Activated B cell treated with CpG ODN at 0.5 μM for 24 hours (primary cell): ENCODE data around the gene PRND. TPM values are rescaled to one million over a fixed set of nuclear protein-coding genes. Genes with fewer than 3 reads are reported as not detected.

Experiments used
- ATAC-seq: fragments of 200-7000 bp; cut with Tn5 transposase; one replicate; pipeline ENCODE4 v1.10.0; 2021; ENCODE audit warnings: low read depth, mild to moderate bottlenecking, moderate library complexity
- CTCF ChIA-PET: fragments of 350-600 bp; sonication (Branson Sonifier 250); formaldehyde crosslinking; loops from one replicate; lab custom pipeline; 2021; ENCODE audit warnings: antibody characterized with exemption; lab: Charles Lee
- POLR2A ChIA-PET: fragments of 350-600 bp; sonication (Branson Sonifier 250); formaldehyde crosslinking; loops from one replicate; lab custom pipeline; 2021; ENCODE audit warnings: antibody characterized with exemption; lab: Charles Lee
- DNase-seq: peaks from one replicate; pipeline ENCODE4 v3.0.0; 2022
- H3K27ac Mint-ChIP-seq: one replicate; pipeline ENCODE4 v1.8.0; 2020; ENCODE audit warnings: mixed read lengths
- H3K27me3 Mint-ChIP-seq: one replicate; pipeline ENCODE4 v1.8.0; 2021; ENCODE audit warnings: mixed read lengths
- H3K36me3 Mint-ChIP-seq: one replicate; pipeline ENCODE4 v1.8.0; 2021; ENCODE audit warnings: low read depth, mixed read lengths
- H3K4me1 Mint-ChIP-seq: one replicate; pipeline ENCODE4 v1.8.0; 2021; ENCODE audit warnings: mixed read lengths
- H3K4me3 Mint-ChIP-seq: one replicate; pipeline ENCODE4 v1.8.0; 2020; ENCODE audit warnings: mild to moderate bottlenecking, mixed read lengths
- H3K9me3 Mint-ChIP-seq: one replicate; pipeline ENCODE4 v1.8.0; 2020; ENCODE audit warnings: mixed read lengths
- CTCF ChIP-seq: fragments of 200-600 bp; IDR thresholded peaks from one replicate; pipeline ENCODE4 v1.8.0; 2022; ENCODE audit warnings: antibody characterized with exemption, mild to moderate bottlenecking
- intact Hi-C: fragments of 100-400 bp; cut with micrococcal nuclease; formaldehyde crosslinking; loops from one replicate; pipeline ENCODE4 v1.15.1; 2024
- total RNA-seq: library from RNA; stranded (reverse); gene quantifications from 2 replicates; pipeline ENCODE4 v1.2.3, GENCODE V29; 2022

The PRND gene
- total RNA-seq, 1 donor from 2014 or later, result not detected

DNA sequence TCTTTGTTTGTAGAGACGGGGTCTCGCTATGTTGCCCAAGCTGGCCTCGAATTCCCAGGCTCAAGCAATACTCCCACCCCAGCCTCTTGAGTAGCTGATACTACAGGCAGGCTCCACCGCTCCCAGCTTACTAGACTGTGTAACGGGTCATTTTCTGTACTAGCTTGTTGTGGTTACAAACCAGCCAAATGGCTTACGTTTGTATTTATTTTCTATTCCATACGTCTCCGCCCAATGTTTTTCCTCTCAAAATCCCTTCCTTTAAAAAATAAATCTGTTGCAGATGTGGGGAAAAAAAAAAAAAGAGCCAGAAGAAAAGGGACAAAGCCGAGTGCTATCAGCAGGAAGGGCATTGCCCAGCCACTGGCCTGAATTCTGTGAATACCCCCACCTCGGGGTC lies 41.6 kb downstream of the PRND start:
- Mint-ChIP-seq H3K27me3 (no peaks in the 10 kb centered on the region), H3K27ac (no peak overlapping the region), H3K9me3 (no peaks in the 10 kb centered on the region), H3K36me3 (no peaks in the 10 kb centered on the region), H3K4me3 (no peak overlapping the region), H3K4me1 (peaks cover 31% of the 10 kb centered on the region)
- no peak for TF ChIP-seq CTCF
- CTCF ChIA-PET, result interaction anchor here (1.2 kb wide), 1 partner anchor 26 kb away, joined by 3 read pairs; no protein-coding TSS in a partner anchor
- ATAC-seq (no peak), DNase-seq (no peak)
- intact Hi-C loops, result no loop called here
- POLR2A ChIA-PET, result interaction anchor here (0.9 to 2.4 kb wide), 2 partner anchors 49 to 50 kb away, joined by 3 to 7 read pairs; no protein-coding TSS in a partner anchor

DNA sequence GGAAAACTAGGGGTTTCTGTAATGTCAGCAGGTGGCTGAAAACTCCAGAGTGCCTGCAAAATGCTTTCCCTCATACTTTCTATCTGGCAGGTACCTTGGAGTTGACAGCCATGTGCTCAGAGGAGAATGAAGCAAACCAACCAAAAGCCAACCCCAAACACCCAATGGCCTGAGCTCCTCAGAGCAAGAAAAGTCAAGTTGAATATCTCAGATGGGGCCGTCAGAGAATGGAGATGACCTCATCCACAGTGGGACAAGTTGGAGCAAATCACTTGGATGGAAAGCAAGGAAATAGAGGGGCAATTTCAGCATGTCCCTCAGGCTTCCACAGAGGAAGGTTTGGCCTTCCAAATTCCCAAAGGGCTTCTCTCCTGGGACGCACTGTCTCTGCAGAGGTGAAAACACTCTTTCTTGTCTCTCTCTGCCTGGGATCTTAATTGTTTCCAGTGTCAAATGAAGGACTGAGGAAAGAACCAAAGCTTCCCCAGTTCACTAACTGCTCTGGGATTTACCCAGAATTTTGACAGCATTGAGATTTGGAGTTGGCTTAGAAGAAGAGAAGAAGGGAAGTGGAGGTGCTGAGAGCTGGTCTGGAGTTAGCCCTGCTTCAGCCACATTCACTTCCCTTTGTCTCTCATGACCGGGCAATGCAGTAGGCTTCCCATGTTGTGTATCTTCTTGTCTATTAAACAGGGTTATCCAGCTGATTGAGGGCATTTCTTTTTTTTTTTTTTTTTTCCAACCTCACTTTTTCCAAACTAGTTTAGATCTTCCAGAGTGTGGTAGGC lies 42.2 kb downstream of the PRND start:
- no peaks in the 10 kb centered on the region for H3K36me3 Mint-ChIP-seq
- ChIA-PET POLR2A (interaction anchor here (0.7 to 2.4 kb wide), 3 partner anchors 48 to 191 kb away, joined by 3 to 7 read pairs (median 5); no protein-coding TSS in a partner anchor), CTCF (interaction anchor here (0.8 to 1.6 kb wide), 2 partner anchors 51 to 332 kb away, joined by 3 to 5 read pairs; no protein-coding TSS in a partner anchor)
- no peak overlapping the region for H3K4me3 Mint-ChIP-seq
- no peaks in the 10 kb centered on the region for H3K27me3 Mint-ChIP-seq
- no peaks in the 10 kb centered on the region for H3K9me3 Mint-ChIP-seq
- intact Hi-C loops, result no loop called here
- no peak overlapping the region for H3K27ac Mint-ChIP-seq
- no peak for TF ChIP-seq CTCF
- H3K4me1 Mint-ChIP-seq, result peaks cover 31% of the 10 kb centered on the region
- ATAC-seq, result no peak
- DNase-seq, result no peak

DNA sequence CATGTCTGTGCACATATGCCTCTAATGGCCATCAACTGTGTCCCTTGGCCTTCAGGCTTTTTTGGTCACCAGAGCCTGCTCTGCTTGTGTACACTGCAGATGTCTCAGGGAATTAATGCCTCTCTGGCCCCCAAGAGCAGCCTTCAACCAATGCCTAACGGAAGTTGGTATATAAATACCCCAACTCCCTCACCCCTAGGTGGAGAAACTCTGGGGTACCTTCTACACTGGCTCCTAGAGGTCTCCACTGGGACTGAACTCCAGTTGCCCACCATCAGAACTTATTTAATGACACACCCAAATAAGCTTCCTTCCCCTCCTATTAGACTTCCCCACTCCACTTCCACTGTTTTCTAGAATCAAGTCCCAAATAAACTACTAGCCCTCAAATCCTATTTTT lies 43.1 kb downstream of the PRND start:
- intact Hi-C loops, result no loop called here
- ChIA-PET CTCF (interaction anchor here (1.6 kb wide), 1 partner anchor 50 kb away, joined by 5 read pairs; no protein-coding TSS in a partner anchor), POLR2A (no interaction called here)
- H3K4me3 Mint-ChIP-seq, result no peak overlapping the region
- H3K36me3 Mint-ChIP-seq, result no peaks in the 10 kb centered on the region
- peaks cover 29% of the 10 kb centered on the region for H3K4me1 Mint-ChIP-seq
- H3K27ac Mint-ChIP-seq, result no peak overlapping the region
- ATAC-seq, result no peak
- H3K27me3 Mint-ChIP-seq, result no peaks in the 10 kb centered on the region
- TF ChIP-seq CTCF, result no peak
- H3K9me3 Mint-ChIP-seq, result no peaks in the 10 kb centered on the region
- DNase-seq, result no peak

DNA sequence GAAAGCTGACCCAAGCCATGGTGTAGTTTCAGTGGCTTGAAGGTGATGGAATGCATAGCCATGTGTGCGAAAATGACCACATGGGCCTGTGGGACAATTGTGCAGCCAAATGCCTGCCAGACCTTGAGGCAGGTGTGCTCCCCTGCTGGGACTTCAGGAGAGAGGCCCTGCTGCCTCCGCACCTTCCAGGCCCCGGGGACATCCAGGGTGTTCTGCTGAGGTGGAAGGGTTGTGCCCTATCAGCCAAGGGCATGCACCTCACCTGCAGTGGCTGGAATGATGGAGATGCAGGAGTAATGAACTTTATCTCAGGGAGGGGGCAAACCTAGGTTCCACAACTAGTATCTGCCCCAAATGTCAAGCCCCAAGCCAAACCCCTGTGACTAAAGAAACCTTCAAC lies 44.0 kb downstream of the PRND start:
- Mint-ChIP-seq H3K27me3 (no peaks in the 10 kb centered on the region), H3K36me3 (no peaks in the 10 kb centered on the region), H3K4me1 (peaks cover 29% of the 10 kb centered on the region), H3K27ac (no peak overlapping the region), H3K4me3 (no peak overlapping the region), H3K9me3 (no peaks in the 10 kb centered on the region)
- DNase-seq (no peak), ATAC-seq (no peak)
- TF ChIP-seq CTCF, result no peak
- intact Hi-C loops, result no loop called here
- ChIA-PET POLR2A (no interaction called here), CTCF (interaction anchor here (1.6 kb wide), 1 partner anchor 49 kb away, joined by 5 read pairs; no protein-coding TSS in a partner anchor)

DNA sequence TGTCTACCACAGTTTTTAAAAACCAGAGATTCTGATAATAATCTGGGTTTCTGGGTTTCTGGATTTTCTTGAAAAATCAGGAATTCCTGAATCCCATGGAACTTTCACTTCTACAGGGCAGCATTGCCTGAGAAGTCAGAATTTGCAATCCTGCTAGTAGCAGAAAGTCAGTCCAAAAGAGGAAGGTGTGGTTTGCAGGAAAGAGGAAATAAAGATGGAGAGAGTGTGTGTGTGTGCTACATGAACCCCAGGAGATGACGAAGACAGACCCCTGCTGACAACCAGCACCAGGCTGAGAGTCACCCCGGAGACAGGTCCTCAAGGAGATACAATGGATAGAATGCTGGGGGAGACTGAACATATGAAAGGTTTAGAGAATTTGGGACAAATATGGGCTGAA lies 44.9 kb downstream of the PRND start:
- POLR2A ChIA-PET, result interaction anchor here (0.9 to 1.4 kb wide), 2 partner anchors 45 to 48 kb away, joined by 3 to 8 read pairs; no protein-coding TSS in a partner anchor
- Mint-ChIP-seq H3K27me3 (no peaks in the 10 kb centered on the region), H3K4me1 (peaks cover 26% of the 10 kb centered on the region), H3K36me3 (no peaks in the 10 kb centered on the region), H3K4me3 (peak overlapping the region; percentile 42), H3K9me3 (peaks cover 9% of the 10 kb centered on the region), H3K27ac (peak overlapping the region; percentile 83)
- CTCF ChIA-PET, result interaction anchor here (1.0 kb wide), 1 partner anchor 189 kb away, joined by 3 read pairs; no protein-coding TSS in a partner anchor
- intact Hi-C loops, result no loop called here
- no peak for DNase-seq
- no peak for TF ChIP-seq CTCF
- peak; percentile 90 for ATAC-seq
